ENCODE results near the gene SAP30BP. TPM values are rescaled to one million over a fixed set of nuclear protein-coding genes. Genes with fewer than 3 reads are reported as not detected.

The SAP30BP gene
- total and polyA plus RNA-seq, 2 of the 13 experiments (the other 11 are each of a cell fraction or from before 2014, with no cell fraction given): 67.7 to 99.4 TPM

DNA sequence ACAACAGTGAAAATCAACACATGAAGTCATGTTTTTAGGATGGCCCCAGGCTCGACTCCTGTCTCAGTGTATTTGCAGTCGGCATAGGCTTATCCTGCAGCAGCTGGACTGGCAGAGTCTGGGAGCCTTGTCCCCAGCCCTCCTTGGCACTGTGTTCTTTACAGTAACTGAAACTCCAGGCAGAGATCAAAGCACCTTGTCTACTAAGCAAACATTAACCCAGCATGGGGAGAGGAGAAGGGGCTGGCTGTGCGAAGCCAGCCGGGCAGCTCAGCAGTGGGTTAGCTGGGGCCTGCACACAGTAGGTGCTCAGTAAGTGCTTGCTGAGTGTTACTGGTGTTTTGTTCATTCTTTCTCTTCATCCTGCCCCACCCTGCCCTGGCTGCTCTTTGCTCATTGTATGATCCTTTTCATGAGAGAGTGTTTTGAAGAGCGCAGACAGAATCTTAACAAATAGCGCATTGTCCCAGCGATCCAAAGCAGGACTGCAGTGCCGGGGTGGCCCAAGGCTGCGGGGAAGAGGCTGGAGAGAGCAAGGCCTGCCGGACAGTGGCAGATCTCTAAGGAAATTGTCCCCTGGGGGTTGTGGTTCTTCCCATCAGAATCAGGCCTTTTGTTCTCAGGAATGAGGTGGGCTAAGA, 30.6 kb downstream of the SAP30BP start (continued):
- peak; percentile 52 for TF ChIP-seq NCOA2 (CRISPR knock-in tag; IDR thresholded peaks at IDR 0.05)
- TF ChIP-seq NFKBIZ (CRISPR knock-in tag; IDR thresholded peaks at IDR 0.05): no peak
- TF ChIP-seq ZNF761 (CRISPR knock-in tag; conservative IDR thresholded peaks at IDR 0.05): no peak
- no peak for TF ChIP-seq ZBTB7A (CRISPR knock-in tag; IDR thresholded peaks at IDR 0.05)
- no peak for TF ChIP-seq ZNF670 (CRISPR knock-in tag; IDR thresholded peaks at IDR 0.05; ENCODE audit: borderline replicate concordance)
- peak; percentile 37; the same call in 1 of the 2 replicates for TF ChIP-seq HDAC1 (CRISPR knock-in tag; IDR thresholded peaks at IDR 0.05)
- TF ChIP-seq TMF1 (CRISPR knock-in tag; IDR thresholded peaks at IDR 0.05; ENCODE audit: low read depth): no peak
- TF ChIP-seq NCOA5 (CRISPR knock-in tag; IDR thresholded peaks at IDR 0.05): no peak
- TF ChIP-seq HNRNPH1 (optimal IDR thresholded peaks at IDR 0.05; ENCODE audit: low read depth, low read length): no peak
- no peak for TF ChIP-seq ZNF225 (CRISPR knock-in tag; IDR thresholded peaks at IDR 0.05)
- no peak for TF ChIP-seq NR2F2 (IDR thresholded peaks at IDR 0.05; ENCODE audit: borderline replicate concordance, low read depth)
- TF ChIP-seq CEBPB (IDR thresholded peaks at IDR 0.05; ENCODE audit: borderline replicate concordance, low read depth, low read length): no peak
- TF ChIP-seq, protein P1, sequence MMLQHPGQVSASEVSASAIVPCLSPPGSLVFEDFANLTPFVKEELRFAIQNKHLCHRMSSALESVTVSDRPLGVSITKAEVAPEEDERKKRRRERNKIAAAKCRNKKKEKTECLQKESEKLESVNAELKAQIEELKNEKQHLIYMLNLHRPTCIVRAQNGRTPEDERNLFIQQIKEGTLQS (CRISPR knock-in tag; IDR thresholded peaks at IDR 0.05): no peak
- TF ChIP-seq MEIS2 (CRISPR knock-in tag; IDR thresholded peaks at IDR 0.05): no peak
- TF ChIP-seq, protein P2, sequence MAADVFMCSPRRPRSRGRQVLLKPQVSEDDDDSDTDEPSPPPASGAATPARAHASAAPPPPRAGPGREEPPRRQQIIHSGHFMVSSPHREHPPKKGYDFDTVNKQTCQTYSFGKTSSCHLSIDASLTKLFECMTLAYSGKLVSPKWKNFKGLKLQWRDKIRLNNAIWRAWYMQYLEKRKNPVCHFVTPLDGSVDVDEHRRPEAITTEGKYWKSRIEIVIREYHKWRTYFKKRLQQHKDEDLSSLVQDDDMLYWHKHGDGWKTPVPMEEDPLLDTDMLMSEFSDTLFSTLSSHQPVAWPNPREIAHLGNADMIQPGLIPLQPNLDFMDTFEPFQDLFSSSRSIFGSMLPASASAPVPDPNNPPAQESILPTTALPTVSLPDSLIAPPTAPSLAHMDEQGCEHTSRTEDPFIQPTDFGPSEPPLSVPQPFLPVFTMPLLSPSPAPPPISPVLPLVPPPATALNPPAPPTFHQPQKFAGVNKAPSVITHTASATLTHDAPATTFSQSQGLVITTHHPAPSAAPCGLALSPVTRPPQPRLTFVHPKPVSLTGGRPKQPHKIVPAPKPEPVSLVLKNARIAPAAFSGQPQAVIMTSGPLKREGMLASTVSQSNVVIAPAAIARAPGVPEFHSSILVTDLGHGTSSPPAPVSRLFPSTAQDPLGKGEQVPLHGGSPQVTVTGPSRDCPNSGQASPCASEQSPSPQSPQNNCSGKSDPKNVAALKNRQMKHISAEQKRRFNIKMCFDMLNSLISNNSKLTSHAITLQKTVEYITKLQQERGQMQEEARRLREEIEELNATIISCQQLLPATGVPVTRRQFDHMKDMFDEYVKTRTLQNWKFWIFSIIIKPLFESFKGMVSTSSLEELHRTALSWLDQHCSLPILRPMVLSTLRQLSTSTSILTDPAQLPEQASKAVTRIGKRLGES (CRISPR knock-in tag; IDR thresholded peaks at IDR 0.05; ENCODE audit: borderline replicate concordance): no peak
- TF ChIP-seq ZNF607 (CRISPR knock-in tag; IDR thresholded peaks at IDR 0.05; ENCODE audit: borderline replicate concordance): no peak
- no peak for TF ChIP-seq MEF2D (CRISPR knock-in tag; IDR thresholded peaks at IDR 0.05)
- no peak for TF ChIP-seq ZNF547 (CRISPR knock-in tag; IDR thresholded peaks at IDR 0.05)
- TF ChIP-seq MAZ (IDR thresholded peaks at IDR 0.05; ENCODE audit: borderline replicate concordance, low read depth, low read length): no peak
- TF ChIP-seq MAZ (CRISPR knock-in tag; IDR thresholded peaks at IDR 0.05; ENCODE audit: low read depth): no peak
- TF ChIP-seq, protein P3, sequence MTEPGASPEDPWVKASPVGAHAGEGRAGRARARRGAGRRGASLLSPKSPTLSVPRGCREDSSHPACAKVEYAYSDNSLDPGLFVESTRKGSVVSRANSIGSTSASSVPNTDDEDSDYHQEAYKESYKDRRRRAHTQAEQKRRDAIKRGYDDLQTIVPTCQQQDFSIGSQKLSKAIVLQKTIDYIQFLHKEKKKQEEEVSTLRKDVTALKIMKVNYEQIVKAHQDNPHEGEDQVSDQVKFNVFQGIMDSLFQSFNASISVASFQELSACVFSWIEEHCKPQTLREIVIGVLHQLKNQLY (CRISPR knock-in tag; IDR thresholded peaks at IDR 0.05): peak; percentile 58; the same call in 1 of the 2 replicates
- TF ChIP-seq, protein P4, sequence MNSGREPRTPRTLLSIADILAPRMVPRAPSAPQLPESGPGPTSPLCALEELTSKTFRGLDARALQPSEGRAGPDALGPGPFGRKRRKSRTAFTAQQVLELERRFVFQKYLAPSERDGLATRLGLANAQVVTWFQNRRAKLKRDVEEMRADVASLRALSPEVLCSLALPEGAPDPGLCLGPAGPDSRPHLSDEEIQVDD (CRISPR knock-in tag; IDR thresholded peaks at IDR 0.05; ENCODE audit: borderline replicate concordance): no peak
- 0 out of 2 replicates have a peak, but pooled peaks have one; percentile 0 for TF ChIP-seq ZNF564 (CRISPR knock-in tag; IDR thresholded peaks at IDR 0.05)
- TF ChIP-seq, protein P5, sequence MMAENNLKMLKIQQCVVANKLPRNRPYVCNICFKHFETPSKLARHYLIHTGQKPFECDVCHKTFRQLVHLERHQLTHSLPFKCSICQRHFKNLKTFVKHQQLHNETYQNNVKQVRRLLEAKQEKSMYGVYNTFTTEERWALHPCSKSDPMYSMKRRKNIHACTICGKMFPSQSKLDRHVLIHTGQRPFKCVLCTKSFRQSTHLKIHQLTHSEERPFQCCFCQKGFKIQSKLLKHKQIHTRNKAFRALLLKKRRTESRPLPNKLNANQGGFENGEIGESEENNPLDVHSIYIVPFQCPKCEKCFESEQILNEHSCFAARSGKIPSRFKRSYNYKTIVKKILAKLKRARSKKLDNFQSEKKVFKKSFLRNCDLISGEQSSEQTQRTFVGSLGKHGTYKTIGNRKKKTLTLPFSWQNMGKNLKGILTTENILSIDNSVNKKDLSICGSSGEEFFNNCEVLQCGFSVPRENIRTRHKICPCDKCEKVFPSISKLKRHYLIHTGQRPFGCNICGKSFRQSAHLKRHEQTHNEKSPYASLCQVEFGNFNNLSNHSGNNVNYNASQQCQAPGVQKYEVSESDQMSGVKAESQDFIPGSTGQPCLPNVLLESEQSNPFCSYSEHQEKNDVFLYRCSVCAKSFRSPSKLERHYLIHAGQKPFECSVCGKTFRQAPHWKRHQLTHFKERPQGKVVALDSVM (CRISPR knock-in tag; IDR thresholded peaks at IDR 0.05): no peak
- no peak for TF ChIP-seq SRY (CRISPR knock-in tag; IDR thresholded peaks at IDR 0.05)
- no peak for TF ChIP-seq KLF13 (CRISPR knock-in tag; IDR thresholded peaks at IDR 0.05)
